IMR-90 (cell line): ENCODE data around the gene TNS3. TPM values are rescaled to one million over a fixed set of nuclear protein-coding genes. Genes with fewer than 3 reads are reported as not detected.

Experiments used
- ATAC-seq: fragments of 200-7000 bp; cut with Tn5 transposase; 2 replicates; pipeline ENCODE4 v1.9.1; 2020; ENCODE audit warnings: low read depth, mild to moderate bottlenecking, moderate library complexity
- BruUV-seq: library from RNA; stranded (reverse); fragments of 400-500 nt; replicated peaks from 2 replicates; lab custom pipeline; 2021; lab: Mats Ljungman, UMichigan
- CTCF ChIA-PET: fragments of 300-600 bp; formaldehyde crosslinking; extraction: SDS; loops from one replicate; lab custom pipeline; 2021; ENCODE audit warnings: antibody characterized with exemption; lab: Yijun Ruan, JAX
- POLR2A ChIA-PET: fragments of 300-600 bp; sonication (Branson Sonifier 250); formaldehyde crosslinking; loops from one replicate; lab custom pipeline; 2022; ENCODE audit warnings: antibody characterized with exemption; ENCODE audit not compliant: unreplicated experiment; lab: Charles Lee
- DNase-seq: peaks from one replicate; pipeline ENCODE4 v3.0.0; 2013
- H2AFZ ChIP-seq: replicated peaks from 2 replicates; pipeline ENCODE3; 2013; ENCODE audit warnings: low read length, mild to moderate bottlenecking; ENCODE audit not compliant: poor library complexity
- H2AK5ac ChIP-seq: 2 replicates; pipeline ENCODE4 v1.6.1; 2013; ENCODE audit warnings: low read depth, low read length, inconsistent platforms
- H2AK9ac ChIP-seq: replicated peaks from 2 replicates; pipeline ENCODE3; 2013; ENCODE audit warnings: mild to moderate bottlenecking, low read depth, low read length, moderate library complexity; ENCODE audit not compliant: poor library complexity
- H2BK120ac ChIP-seq: 2 replicates; pipeline ENCODE4 v1.6.1; 2013; ENCODE audit warnings: low read depth, low read length, inconsistent platforms
- H2BK15ac ChIP-seq: 3 replicates; pipeline ENCODE4 v1.6.1; 2013; ENCODE audit warnings: low read depth, low read length, inconsistent platforms
- H2BK20ac ChIP-seq: 2 replicates; pipeline ENCODE4 v1.6.1; 2013; ENCODE audit warnings: low read depth, mild to moderate bottlenecking, inconsistent platforms, low read length, moderate library complexity
- H2BK5ac ChIP-seq: 2 replicates; pipeline ENCODE4 v1.6.1; 2013; ENCODE audit warnings: mild to moderate bottlenecking, low read depth, low read length, inconsistent platforms; ENCODE audit not compliant: poor library complexity, severe bottlenecking
- H3K14ac ChIP-seq: replicated peaks from 2 replicates; pipeline ENCODE4 v1.6.1; 2013; ENCODE audit warnings: low read depth, low read length, inconsistent platforms
- H3K18ac ChIP-seq: 2 replicates; pipeline ENCODE4 v1.6.1; 2013; ENCODE audit warnings: low read depth, low read length, control low read depth
- H3K23ac ChIP-seq: 2 replicates; pipeline ENCODE4 v1.6.1; 2013; ENCODE audit warnings: low read depth, low read length, inconsistent platforms
- H3K27ac ChIP-seq: 2 replicates; pipeline ENCODE4 v1.5.1; 2013; ENCODE audit warnings: mild to moderate bottlenecking, control low read depth, low read length; ENCODE audit not compliant: insufficient read depth
- H3K27me3 ChIP-seq: 2 replicates; pipeline ENCODE4 v1.6.1; 2013; ENCODE audit warnings: low read length; ENCODE audit not compliant: control insufficient read depth, insufficient read depth
- H3K36me3 ChIP-seq: 2 replicates; pipeline ENCODE4 v1.6.1; 2013; ENCODE audit warnings: low read length, mixed read lengths; ENCODE audit not compliant: control insufficient read depth, insufficient read depth
- H3K4ac ChIP-seq: 2 replicates; pipeline ENCODE4 v1.6.1; 2013; ENCODE audit warnings: low read depth, low read length, inconsistent platforms
- H3K4me1 ChIP-seq: 2 replicates; pipeline ENCODE4 v1.6.1; 2013; ENCODE audit warnings: low read length, mixed read lengths; ENCODE audit not compliant: control insufficient read depth, insufficient read depth
- H3K4me2 ChIP-seq: 2 replicates; pipeline ENCODE4 v1.6.1; 2013; ENCODE audit warnings: low read depth, mild to moderate bottlenecking, control low read depth, low read length, moderate library complexity
- H3K4me3 ChIP-seq: 2 replicates; pipeline ENCODE4 v1.5.1; 2013; ENCODE audit warnings: low read depth, mild to moderate bottlenecking, control low read depth, low read length, moderate library complexity; ENCODE audit not compliant: insufficient read depth
- H3K56ac ChIP-seq: 2 replicates; pipeline ENCODE4 v1.6.1; 2013; ENCODE audit warnings: low read length, inconsistent platforms; ENCODE audit not compliant: insufficient read depth; ENCODE audit errors: extremely low read depth
- H3K79me1 ChIP-seq, 2 experiments: 2 replicates each; pipeline ENCODE4 v1.6.1; 2013; ENCODE audit warnings: low read length in 2 of 2, inconsistent platforms in 1 of 2, low read depth in 1 of 2
- H3K9ac ChIP-seq: 2 replicates; pipeline ENCODE4 v1.6.1; 2013; ENCODE audit warnings: low read depth, low read length, control low read depth
- H3K9me1 ChIP-seq: 2 replicates; pipeline ENCODE4 v1.6.1; 2013; ENCODE audit warnings: low read length, inconsistent platforms; ENCODE audit not compliant: insufficient read depth
- H3K9me3 ChIP-seq: 2 replicates; pipeline ENCODE4 v1.6.1; 2013; ENCODE audit warnings: low read length; ENCODE audit not compliant: control insufficient read depth, insufficient read depth
- H4K20me1 ChIP-seq: 2 replicates; pipeline ENCODE4 v1.6.1; 2013; ENCODE audit warnings: low read length, inconsistent platforms; ENCODE audit not compliant: insufficient read depth
- H4K5ac ChIP-seq: 2 replicates; pipeline ENCODE4 v1.6.1; 2013; ENCODE audit warnings: mild to moderate bottlenecking, low read depth, low read length, control low read depth
- H4K8ac ChIP-seq, 2 experiments: 2 replicates each; pipeline ENCODE4 v1.6.1; 2013; ENCODE audit warnings: low read depth in 2 of 2, low read length in 2 of 2, control low read depth in 1 of 2, inconsistent platforms in 1 of 2
- H4K91ac ChIP-seq: 2 replicates; pipeline ENCODE4 v1.6.1; 2013; ENCODE audit warnings: low read depth, low read length, inconsistent platforms; ENCODE audit not compliant: insufficient read depth
- MAZ ChIP-seq: IDR thresholded peaks from 2 replicates; pipeline ENCODE4 v1.6.1; 2012; ENCODE audit warnings: low read depth, mild to moderate bottlenecking, low read length, improper control_type of control experiment, moderate library complexity, borderline replicate concordance
- NFE2L2 ChIP-seq: fragments of 150-350 bp; IDR thresholded peaks from 2 replicates; pipeline ENCODE4 v1.6.1; 2016; ENCODE audit warnings: low read depth, mild to moderate bottlenecking, low read length
- POLR2A ChIP-seq: IDR thresholded peaks from 2 replicates; pipeline ENCODE4 v1.6.1; 2012; ENCODE audit warnings: mild to moderate bottlenecking, low read depth, low read length
- RAD21 ChIP-seq: IDR thresholded peaks from 2 replicates; pipeline ENCODE4 v1.6.1; 2012; ENCODE audit warnings: low read length, improper control_type of control experiment
- RCOR1 ChIP-seq: IDR thresholded peaks from 2 replicates; pipeline ENCODE4 v1.6.1; 2012; ENCODE audit warnings: mild to moderate bottlenecking, low read length, improper control_type of control experiment; ENCODE audit not compliant: insufficient replicate concordance
- SMC3 ChIP-seq: fragments of 150-350 bp; IDR thresholded peaks from 2 replicates; pipeline ENCODE4 v1.6.1; 2016; ENCODE audit warnings: low read depth, mild to moderate bottlenecking, antibody characterized with exemption, low read length, moderate library complexity
- WGBS, 2 experiments: methylation state at CpG; one replicate each; pipeline versions ENCODE4 v1.1.5 to v1.1.7; 2013; ENCODE audit warnings: missing lambda C conversion rate in 2 of 2; ENCODE audit not compliant: insufficient read length in 1 of 2; ENCODE audit errors: extremely low coverage in 2 of 2; 5-methylcytosine and 5-hydroxymethylcytosine counted together
- dilution Hi-C: fragments of 300-500 bp; cut with HindIII; formaldehyde crosslinking; loops from one replicate; pipeline ENCODE4 v1.14.3; 2018; ENCODE audit warnings: low sequenced_read_pairs; ENCODE audit not compliant: unreplicated experiment
- in situ Hi-C: fragments of 300-500 bp; cut with MboI; formaldehyde crosslinking; loops from 3 replicates; pipeline ENCODE4 v1.14.3; 2019; ENCODE audit warnings: low sequenced_read_pairs, inconsistent platforms, mixed read lengths
- intact Hi-C: fragments of 100-400 bp; cut with micrococcal nuclease; formaldehyde crosslinking; loops from 2 replicates; pipeline ENCODE4 v1.10.0; 2022
- polyA plus RNA-seq, 3 experiments: library from polyadenylated mRNA; depleted of rRNA; stranded (reverse); fragments of >200 nt; gene quantifications; 2 replicates each; pipeline ENCODE4 v1.2.3, GENCODE V29; 2012; ENCODE audit warnings: low replicate concordance in 1 of 3
- total RNA-seq: library from RNA; depleted of rRNA; stranded (reverse); fragments of >200 nt; gene quantifications from 2 replicates; pipeline ENCODE4 v1.2.3, GENCODE V29; 2012
- TF ChIP-seq, protein P1 (sequence below): fragments of 150-350 bp; IDR thresholded peaks from 2 replicates; pipeline ENCODE4 v1.6.1; 2017; ENCODE audit warnings: mild to moderate bottlenecking, antibody characterized with exemption, low read length, low read depth

TNS3 gene
- total and polyA plus RNA-seq, 2 of the 4 experiments (the other 2 are of a cell fraction), result 64.3 to 79.2 TPM

DNA sequence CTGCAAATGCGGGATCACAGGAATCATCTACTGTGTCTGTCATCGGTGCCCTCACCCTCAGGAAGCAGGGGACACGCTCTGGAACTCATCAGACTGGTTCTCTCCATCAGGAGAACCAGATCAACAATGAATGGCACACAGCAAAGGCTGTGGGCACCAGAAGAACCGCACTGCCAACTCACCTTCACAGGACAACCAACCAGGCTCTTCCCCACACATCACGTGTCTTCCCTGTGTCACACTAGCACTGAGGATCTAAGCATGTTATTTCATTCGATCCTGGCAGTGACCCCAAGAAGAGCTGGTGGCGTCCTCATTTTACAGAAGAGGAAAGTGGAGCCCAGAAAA lies 106.1 kb downstream of the TNS3 start:
- Histone ChIP-seq H3K9ac (no peak overlapping the region), H3K23ac (peak overlapping the region; percentile 11; the same call in 1 of the 2 replicates), H3K27ac (no peak overlapping the region), H3K9me1 (peaks cover 60% of the 10 kb centered on the region), H2BK15ac (peak overlapping the region; percentile 80; the same call in 2 of the 3 replicates), H3K9me3 (no peaks in the 10 kb centered on the region), H2BK120ac (peak overlapping the region; percentile 58), H3K14ac (peak overlapping the region; percentile 73), H2AFZ (peak overlapping the region; percentile 46), H2AK5ac (peak overlapping the region; percentile 99), H3K56ac (no peak overlapping the region; the same call in 1 of the 2 replicates), H2BK20ac (peak overlapping the region; percentile 86), H3K36me3 (peaks cover 18% of the 10 kb centered on the region), H3K27me3 (no peaks in the 10 kb centered on the region), H3K4me2 (no peak overlapping the region), H3K4me3 (no peak overlapping the region), H2BK5ac (no peak overlapping the region), H4K20me1 (peaks cover 71% of the 10 kb centered on the region), H4K91ac (peak overlapping the region; percentile 52; the same call in 1 of the 2 replicates), H3K79me1 (peaks cover 40 to 95% of the 10 kb centered on the region in 2 experiments), H3K4ac (peak overlapping the region; percentile 90), H4K5ac (peak overlapping the region; percentile 13), H3K18ac (peak overlapping the region; percentile 79), H3K4me1 (peaks cover 39% of the 10 kb centered on the region), H2AK9ac (peak overlapping the region; percentile 48), H4K8ac (peak overlapping the region; percentile 15 to 68; a peak in 2 of 4 replicates)
- ATAC-seq (no peak), DNase-seq (no peak)
- intact Hi-C loops (no loop called here), in situ Hi-C loops (no loop called here), dilution Hi-C loops (no loop called here)
- TF ChIP-seq SMC3 (no peak), POLR2A (no peak), RAD21 (no peak), NFE2L2 (no peak), RCOR1 (no peak), MAZ (no peak)
- TF ChIP-seq, protein P1, sequence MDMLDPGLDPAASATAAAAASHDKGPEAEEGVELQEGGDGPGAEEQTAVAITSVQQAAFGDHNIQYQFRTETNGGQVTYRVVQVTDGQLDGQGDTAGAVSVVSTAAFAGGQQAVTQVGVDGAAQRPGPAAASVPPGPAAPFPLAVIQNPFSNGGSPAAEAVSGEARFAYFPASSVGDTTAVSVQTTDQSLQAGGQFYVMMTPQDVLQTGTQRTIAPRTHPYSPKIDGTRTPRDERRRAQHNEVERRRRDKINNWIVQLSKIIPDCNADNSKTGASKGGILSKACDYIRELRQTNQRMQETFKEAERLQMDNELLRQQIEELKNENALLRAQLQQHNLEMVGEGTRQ, result no peak
- ChIA-PET POLR2A (no interaction called here), CTCF (no interaction called here)
- no TSS peak for BruUV-seq
- 95% methylated on average over 6 of the region's 7 CpGs; no CpG with 5 or more reads in 1 of the 2 experiments for WGBS, 2 experiments
